GM23338 (cell line): ENCODE results near the gene ZFX. TPM values are rescaled to one million over a fixed set of nuclear protein-coding genes. Genes with fewer than 3 reads are reported as not detected.
"Not testable (repeated sequence)": the region's sequence is repeated elsewhere in the genome, so short reads cannot be mapped to it uniquely, and the experiment has no call there.

Experiments
- ATAC-seq: fragments of 200-7000 bp; cut with Tn5 transposase; 3 replicates; pipeline ENCODE4 v1.9.1; 2020
- DNase-seq: peaks from one replicate; pipeline ENCODE4 v3.0.0-alpha.2; 2015; ENCODE audit warnings: low spot score
- H2AFZ ChIP-seq: fragments of 200-600 bp; sonication (generic); 2 replicates; pipeline ENCODE4 v1.8.0; 2016; ENCODE audit warnings: antibody characterized with exemption, mild to moderate bottlenecking, moderate library complexity
- H3F3A ChIP-seq: fragments of 200-600 bp; sonication (generic); replicated peaks from 2 replicates; pipeline ENCODE4 v1.8.0; 2017; ENCODE audit warnings: antibody characterized with exemption, mixed run types, low read depth
- H3K27ac ChIP-seq: fragments of 200-600 bp; sonication (generic); 2 replicates; pipeline ENCODE4 v1.6.1; 2016; ENCODE audit warnings: low read depth
- H3K27me3 ChIP-seq: fragments of 200-600 bp; sonication (generic); 2 replicates; pipeline ENCODE4 v1.8.0; 2016; ENCODE audit warnings: mild to moderate bottlenecking, mixed run types, moderate library complexity; ENCODE audit not compliant: insufficient read depth
- H3K36me3 ChIP-seq: fragments of 200-600 bp; sonication (generic); 2 replicates; pipeline ENCODE4 v1.8.0; 2016; ENCODE audit warnings: mild to moderate bottlenecking; ENCODE audit not compliant: insufficient read depth
- H3K4me1 ChIP-seq: fragments of 200-600 bp; sonication (generic); 2 replicates; pipeline ENCODE4 v1.8.0; 2016; ENCODE audit warnings: mild to moderate bottlenecking, moderate library complexity; ENCODE audit not compliant: insufficient read depth
- H3K4me2 ChIP-seq: fragments of 200-600 bp; sonication (generic); 2 replicates; pipeline ENCODE4 v1.7.1; 2017; ENCODE audit warnings: mixed run types
- H3K4me3 ChIP-seq: fragments of 200-600 bp; sonication (generic); 2 replicates; pipeline ENCODE4 v1.6.1; 2016; ENCODE audit warnings: mixed run types
- H3K79me2 ChIP-seq: fragments of 200-600 bp; sonication (generic); replicated peaks from 2 replicates; pipeline ENCODE4 v1.8.0; 2017; ENCODE audit warnings: mild to moderate bottlenecking; ENCODE audit not compliant: insufficient read depth
- H3K9me2 ChIP-seq: fragments of 200-600 bp; sonication (generic); 2 replicates; pipeline ENCODE4 v1.8.0; 2017; ENCODE audit not compliant: insufficient read depth
- H4K20me1 ChIP-seq: fragments of 200-600 bp; sonication (generic); replicated peaks from 2 replicates; pipeline ENCODE4 v1.8.0; 2017; ENCODE audit warnings: mild to moderate bottlenecking; ENCODE audit not compliant: insufficient read depth
- H3K27ac Mint-ChIP-seq: 2 replicates; pipeline ENCODE4 v1.8.0; 2020; ENCODE audit warnings: inconsistent platforms, mild to moderate bottlenecking, moderate library complexity, mixed read lengths
- H3K27me3 Mint-ChIP-seq: 3 replicates; pipeline ENCODE4 v1.8.0; 2022; ENCODE audit warnings: low read depth, mild to moderate bottlenecking, moderate library complexity, mixed read lengths, inconsistent platforms; ENCODE audit not compliant: insufficient read depth, poor library complexity
- H3K36me3 Mint-ChIP-seq: 3 replicates; pipeline ENCODE4 v1.8.0; 2021; ENCODE audit warnings: low read depth, mild to moderate bottlenecking, inconsistent platforms, moderate library complexity, mixed read lengths
- H3K4me1 Mint-ChIP-seq: 3 replicates; pipeline ENCODE4 v1.8.0; 2020; ENCODE audit warnings: mild to moderate bottlenecking, inconsistent platforms, mixed read lengths
- H3K4me3 Mint-ChIP-seq: 3 replicates; pipeline ENCODE4 v1.8.0; 2021; ENCODE audit warnings: moderate library complexity, mild to moderate bottlenecking, inconsistent platforms, mixed read lengths
- H3K9me3 Mint-ChIP-seq: 3 replicates; pipeline ENCODE4 v1.8.0; 2020; ENCODE audit warnings: moderate library complexity, mild to moderate bottlenecking, inconsistent platforms, mixed read lengths
- EZH2 ChIP-seq: fragments of 200-600 bp; sonication (generic); IDR thresholded peaks from one replicate; pipeline ENCODE4 v1.8.0; 2017; ENCODE audit warnings: antibody characterized with exemption, mild to moderate bottlenecking, low read depth; ENCODE audit not compliant: unreplicated experiment
- EZH2phosphoT487 ChIP-seq: fragments of 200-600 bp; sonication (generic); IDR thresholded peaks from one replicate; pipeline ENCODE4 v1.8.1; 2018; ENCODE audit warnings: antibody characterized with exemption; ENCODE audit not compliant: unreplicated experiment
- JUNB ChIP-seq: IDR thresholded peaks from one replicate; pipeline ENCODE4 v1.6.1; 2016; ENCODE audit warnings: antibody characterized with exemption; ENCODE audit not compliant: unreplicated experiment
- POLR2AphosphoS5 ChIP-seq: IDR thresholded peaks from 2 replicates; pipeline ENCODE4 v1.6.1; 2016; ENCODE audit warnings: antibody characterized with exemption, low read depth
- STAT1 ChIP-seq: IDR thresholded peaks from one replicate; pipeline ENCODE4 v1.6.1; 2016; ENCODE audit warnings: antibody characterized with exemption; ENCODE audit not compliant: unreplicated experiment
- ZNF331 ChIP-seq: fragments of 250-450 bp; sonication (Bioruptor Pico); IDR thresholded peaks from 2 replicates; pipeline ENCODE4 v1.5.0; 2020; ENCODE audit warnings: low read depth, mild to moderate bottlenecking, moderate library complexity
- polyA plus RNA-seq: library from polyadenylated mRNA; unstranded; fragments of >200 nt; fragmentation: Nextera tagmentation; extraction: Ambion mirVana; gene quantifications from 2 replicates; pipeline ENCODE4 v1.2.1, GENCODE V29; 2016
- total RNA-seq: library from RNA; depleted of rRNA; stranded (reverse); fragments of >200 nt; shearing (Covaris generic); gene quantifications from 2 replicates; pipeline ENCODE4 v1.2.3, GENCODE V29; 2014
- TF ChIP-seq, protein P1 (sequence below): fragments of 250-450 bp; sonication (Bioruptor Pico); IDR thresholded peaks from 2 replicates; pipeline ENCODE4 v1.5.0; 2020; ENCODE audit warnings: mild to moderate bottlenecking, moderate library complexity
- TF ChIP-seq, protein P2 (sequence below): IDR thresholded peaks from one replicate; pipeline ENCODE4 v1.6.1; 2018; ENCODE audit warnings: antibody characterized with exemption; ENCODE audit not compliant: unreplicated experiment
- TF ChIP-seq, protein P3 (sequence below), 2 experiments: fragments of 200-600 bp in 1 of 2; sonication (generic) in 1 of 2; conservative IDR thresholded peaks; 2 replicates each; pipeline versions ENCODE4 v1.5.1 to v1.6.1; 2016 to 2017; ENCODE audit warnings: antibody characterized with exemption in 2 of 2, low read depth in 2 of 2, mild to moderate bottlenecking in 2 of 2, moderate library complexity in 1 of 2
- TF ChIP-seq, protein P4 (sequence below): IDR thresholded peaks from 2 replicates; pipeline ENCODE4 v1.6.1; 2016; ENCODE audit warnings: antibody characterized with exemption

Gene ZFX
- total and polyA plus RNA-seq, 2 experiments from 2014 or later: 11.0 to 15.4 TPM

DNA sequence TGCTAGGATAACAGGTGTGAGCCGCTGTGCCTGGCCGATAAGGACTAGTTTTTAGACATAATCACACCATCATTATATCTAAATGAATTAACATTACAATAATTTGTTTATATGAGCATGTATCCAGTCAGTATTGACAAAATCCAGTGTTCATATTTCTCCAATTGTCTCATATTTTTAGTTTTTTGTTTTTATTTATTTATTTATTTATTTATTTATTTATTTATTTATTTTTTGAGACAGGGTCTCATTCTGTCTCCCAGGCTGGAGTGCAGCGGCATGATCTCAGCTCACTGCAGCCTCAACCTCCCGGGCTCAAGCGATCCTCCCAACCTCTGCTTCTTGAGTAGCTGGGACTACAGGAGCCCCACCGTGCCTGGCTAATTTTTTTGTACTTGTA, 5.5 kb upstream of the ZFX start:
- H3K27me3 Mint-ChIP-seq, H2AFZ ChIP-seq, H3K27me3 ChIP-seq, H3K9me2 ChIP-seq, H3K36me3 ChIP-seq, H3K79me2 ChIP-seq, H3K27ac ChIP-seq, H4K20me1 ChIP-seq, H3K4me3 Mint-ChIP-seq, H3K36me3 Mint-ChIP-seq, H3K4me2 ChIP-seq, DNase-seq, H3K9me3 Mint-ChIP-seq, H3F3A ChIP-seq, H3K27ac Mint-ChIP-seq, H3K4me3 ChIP-seq, ATAC-seq: not testable (repeated sequence)
- H3K4me1 ChIP-seq: peaks cover 27% of the 10 kb centered on the region
- peaks cover 29% of the 10 kb centered on the region for H3K4me1 Mint-ChIP-seq

DNA sequence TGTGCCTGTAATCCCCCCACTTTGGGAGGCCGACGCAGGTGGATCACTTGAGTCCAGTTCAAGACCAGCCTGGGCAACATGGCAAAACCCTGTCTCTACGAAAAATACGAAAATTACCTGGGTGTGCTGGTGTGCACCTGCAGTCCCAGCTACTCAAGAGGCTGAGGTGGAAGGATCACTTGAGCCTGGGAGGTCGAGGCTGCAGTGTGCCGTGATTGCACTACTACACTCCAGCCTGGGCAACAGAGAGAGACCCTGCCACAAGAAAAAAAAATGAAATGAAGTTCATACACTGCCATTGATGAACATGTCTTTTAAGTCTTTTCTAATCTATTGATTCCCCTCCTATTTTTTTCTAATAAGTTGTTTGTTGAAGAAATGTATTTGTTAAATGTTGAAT, 5.0 kb upstream of the ZFX start:
- H3K79me2 ChIP-seq: no peaks in the 10 kb centered on the region
- no peaks in the 10 kb centered on the region for H3K27me3 Mint-ChIP-seq
- H3K36me3 ChIP-seq: no peaks in the 10 kb centered on the region
- no peak overlapping the region for H3K4me3 ChIP-seq
- H3K4me2 ChIP-seq: no peak overlapping the region
- no peak for ATAC-seq
- H2AFZ ChIP-seq: no peak overlapping the region
- H3F3A ChIP-seq: no peaks in the 10 kb centered on the region
- H3K27ac ChIP-seq: no peak overlapping the region
- no peaks in the 10 kb centered on the region for H3K9me2 ChIP-seq
- peaks cover 29% of the 10 kb centered on the region for H3K4me1 Mint-ChIP-seq
- H3K27ac Mint-ChIP-seq: no peak overlapping the region
- H3K27me3 ChIP-seq: no peaks in the 10 kb centered on the region
- no peaks in the 10 kb centered on the region for H4K20me1 ChIP-seq
- DNase-seq: no peak
- no peak overlapping the region for H3K4me3 Mint-ChIP-seq
- H3K9me3 Mint-ChIP-seq: no peaks in the 10 kb centered on the region
- H3K36me3 Mint-ChIP-seq: no peaks in the 10 kb centered on the region
- peaks cover 27% of the 10 kb centered on the region for H3K4me1 ChIP-seq
- TF ChIP-seq EZH2phosphoT487 (no peak), JUNB (no peak), ZNF331 (CRISPR knock-in tag) (no peak), EZH2 (no peak), STAT1 (no peak), POLR2AphosphoS5 (no peak)
- TF ChIP-seq, protein P1, sequence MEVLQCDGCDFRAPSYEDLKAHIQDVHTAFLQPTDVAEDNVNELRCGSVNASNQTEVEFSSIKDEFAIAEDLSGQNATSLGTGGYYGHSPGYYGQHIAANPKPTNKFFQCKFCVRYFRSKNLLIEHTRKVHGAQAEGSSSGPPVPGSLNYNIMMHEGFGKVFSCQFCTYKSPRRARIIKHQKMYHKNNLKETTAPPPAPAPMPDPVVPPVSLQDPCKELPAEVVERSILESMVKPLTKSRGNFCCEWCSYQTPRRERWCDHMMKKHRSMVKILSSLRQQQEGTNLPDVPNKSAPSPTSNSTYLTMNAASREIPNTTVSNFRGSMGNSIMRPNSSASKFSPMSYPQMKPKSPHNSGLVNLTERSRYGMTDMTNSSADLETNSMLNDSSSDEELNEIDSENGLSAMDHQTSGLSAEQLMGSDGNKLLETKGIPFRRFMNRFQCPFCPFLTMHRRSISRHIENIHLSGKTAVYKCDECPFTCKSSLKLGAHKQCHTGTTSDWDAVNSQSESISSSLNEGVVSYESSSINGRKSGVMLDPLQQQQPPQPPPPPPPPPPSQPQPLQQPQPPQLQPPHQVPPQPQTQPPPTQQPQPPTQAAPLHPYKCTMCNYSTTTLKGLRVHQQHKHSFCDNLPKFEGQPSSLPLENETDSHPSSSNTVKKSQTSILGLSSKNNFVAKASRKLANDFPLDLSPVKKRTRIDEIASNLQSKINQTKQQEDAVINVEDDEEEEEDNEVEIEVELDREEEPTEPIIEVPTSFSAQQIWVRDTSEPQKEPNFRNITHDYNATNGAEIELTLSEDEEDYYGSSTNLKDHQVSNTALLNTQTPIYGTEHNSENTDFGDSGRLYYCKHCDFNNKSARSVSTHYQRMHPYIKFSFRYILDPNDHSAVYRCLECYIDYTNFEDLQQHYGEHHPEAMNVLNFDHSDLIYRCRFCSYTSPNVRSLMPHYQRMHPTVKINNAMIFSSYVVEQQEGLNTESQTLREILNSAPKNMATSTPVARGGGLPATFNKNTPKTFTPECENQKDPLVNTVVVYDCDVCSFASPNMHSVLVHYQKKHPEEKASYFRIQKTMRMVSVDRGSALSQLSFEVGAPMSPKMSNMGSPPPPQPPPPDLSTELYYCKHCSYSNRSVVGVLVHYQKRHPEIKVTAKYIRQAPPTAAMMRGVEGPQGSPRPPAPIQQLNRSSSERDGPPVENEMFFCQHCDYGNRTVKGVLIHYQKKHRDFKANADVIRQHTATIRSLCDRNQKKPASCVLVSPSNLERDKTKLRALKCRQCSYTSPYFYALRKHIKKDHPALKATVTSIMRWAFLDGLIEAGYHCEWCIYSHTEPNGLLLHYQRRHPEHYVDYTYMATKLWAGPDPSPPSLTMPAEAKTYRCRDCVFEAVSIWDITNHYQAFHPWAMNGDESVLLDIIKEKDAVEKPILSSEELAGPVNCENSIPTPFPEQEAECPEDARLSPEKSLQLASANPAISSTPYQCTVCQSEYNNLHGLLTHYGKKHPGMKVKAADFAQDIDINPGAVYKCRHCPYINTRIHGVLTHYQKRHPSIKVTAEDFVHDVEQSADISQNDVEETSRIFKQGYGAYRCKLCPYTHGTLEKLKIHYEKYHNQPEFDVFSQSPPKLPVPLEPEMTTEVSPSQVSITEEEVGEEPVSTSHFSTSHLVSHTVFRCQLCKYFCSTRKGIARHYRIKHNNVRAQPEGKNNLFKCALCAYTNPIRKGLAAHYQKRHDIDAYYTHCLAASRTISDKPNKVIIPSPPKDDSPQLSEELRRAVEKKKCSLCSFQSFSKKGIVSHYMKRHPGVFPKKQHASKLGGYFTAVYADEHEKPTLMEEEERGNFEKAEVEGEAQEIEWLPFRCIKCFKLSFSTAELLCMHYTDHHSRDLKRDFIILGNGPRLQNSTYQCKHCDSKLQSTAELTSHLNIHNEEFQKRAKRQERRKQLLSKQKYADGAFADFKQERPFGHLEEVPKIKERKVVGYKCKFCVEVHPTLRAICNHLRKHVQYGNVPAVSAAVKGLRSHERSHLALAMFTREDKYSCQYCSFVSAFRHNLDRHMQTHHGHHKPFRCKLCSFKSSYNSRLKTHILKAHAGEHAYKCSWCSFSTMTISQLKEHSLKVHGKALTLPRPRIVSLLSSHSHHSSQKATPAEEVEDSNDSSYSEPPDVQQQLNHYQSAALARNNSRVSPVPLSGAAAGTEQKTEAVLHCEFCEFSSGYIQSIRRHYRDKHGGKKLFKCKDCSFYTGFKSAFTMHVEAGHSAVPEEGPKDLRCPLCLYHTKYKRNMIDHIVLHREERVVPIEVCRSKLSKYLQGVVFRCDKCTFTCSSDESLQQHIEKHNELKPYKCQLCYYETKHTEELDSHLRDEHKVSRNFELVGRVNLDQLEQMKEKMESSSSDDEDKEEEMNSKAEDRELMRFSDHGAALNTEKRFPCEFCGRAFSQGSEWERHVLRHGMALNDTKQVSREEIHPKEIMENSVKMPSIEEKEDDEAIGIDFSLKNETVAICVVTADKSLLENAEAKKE: no peak
- TF ChIP-seq, protein P2, sequence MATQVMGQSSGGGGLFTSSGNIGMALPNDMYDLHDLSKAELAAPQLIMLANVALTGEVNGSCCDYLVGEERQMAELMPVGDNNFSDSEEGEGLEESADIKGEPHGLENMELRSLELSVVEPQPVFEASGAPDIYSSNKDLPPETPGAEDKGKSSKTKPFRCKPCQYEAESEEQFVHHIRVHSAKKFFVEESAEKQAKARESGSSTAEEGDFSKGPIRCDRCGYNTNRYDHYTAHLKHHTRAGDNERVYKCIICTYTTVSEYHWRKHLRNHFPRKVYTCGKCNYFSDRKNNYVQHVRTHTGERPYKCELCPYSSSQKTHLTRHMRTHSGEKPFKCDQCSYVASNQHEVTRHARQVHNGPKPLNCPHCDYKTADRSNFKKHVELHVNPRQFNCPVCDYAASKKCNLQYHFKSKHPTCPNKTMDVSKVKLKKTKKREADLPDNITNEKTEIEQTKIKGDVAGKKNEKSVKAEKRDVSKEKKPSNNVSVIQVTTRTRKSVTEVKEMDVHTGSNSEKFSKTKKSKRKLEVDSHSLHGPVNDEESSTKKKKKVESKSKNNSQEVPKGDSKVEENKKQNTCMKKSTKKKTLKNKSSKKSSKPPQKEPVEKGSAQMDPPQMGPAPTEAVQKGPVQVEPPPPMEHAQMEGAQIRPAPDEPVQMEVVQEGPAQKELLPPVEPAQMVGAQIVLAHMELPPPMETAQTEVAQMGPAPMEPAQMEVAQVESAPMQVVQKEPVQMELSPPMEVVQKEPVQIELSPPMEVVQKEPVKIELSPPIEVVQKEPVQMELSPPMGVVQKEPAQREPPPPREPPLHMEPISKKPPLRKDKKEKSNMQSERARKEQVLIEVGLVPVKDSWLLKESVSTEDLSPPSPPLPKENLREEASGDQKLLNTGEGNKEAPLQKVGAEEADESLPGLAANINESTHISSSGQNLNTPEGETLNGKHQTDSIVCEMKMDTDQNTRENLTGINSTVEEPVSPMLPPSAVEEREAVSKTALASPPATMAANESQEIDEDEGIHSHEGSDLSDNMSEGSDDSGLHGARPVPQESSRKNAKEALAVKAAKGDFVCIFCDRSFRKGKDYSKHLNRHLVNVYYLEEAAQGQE: no peak
- TF ChIP-seq, protein P3, sequence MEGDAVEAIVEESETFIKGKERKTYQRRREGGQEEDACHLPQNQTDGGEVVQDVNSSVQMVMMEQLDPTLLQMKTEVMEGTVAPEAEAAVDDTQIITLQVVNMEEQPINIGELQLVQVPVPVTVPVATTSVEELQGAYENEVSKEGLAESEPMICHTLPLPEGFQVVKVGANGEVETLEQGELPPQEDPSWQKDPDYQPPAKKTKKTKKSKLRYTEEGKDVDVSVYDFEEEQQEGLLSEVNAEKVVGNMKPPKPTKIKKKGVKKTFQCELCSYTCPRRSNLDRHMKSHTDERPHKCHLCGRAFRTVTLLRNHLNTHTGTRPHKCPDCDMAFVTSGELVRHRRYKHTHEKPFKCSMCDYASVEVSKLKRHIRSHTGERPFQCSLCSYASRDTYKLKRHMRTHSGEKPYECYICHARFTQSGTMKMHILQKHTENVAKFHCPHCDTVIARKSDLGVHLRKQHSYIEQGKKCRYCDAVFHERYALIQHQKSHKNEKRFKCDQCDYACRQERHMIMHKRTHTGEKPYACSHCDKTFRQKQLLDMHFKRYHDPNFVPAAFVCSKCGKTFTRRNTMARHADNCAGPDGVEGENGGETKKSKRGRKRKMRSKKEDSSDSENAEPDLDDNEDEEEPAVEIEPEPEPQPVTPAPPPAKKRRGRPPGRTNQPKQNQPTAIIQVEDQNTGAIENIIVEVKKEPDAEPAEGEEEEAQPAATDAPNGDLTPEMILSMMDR (conservative IDR thresholded peaks at IDR 0.05; ENCODE audit: low read depth in 2 of 2): no peak
- TF ChIP-seq, protein P4, sequence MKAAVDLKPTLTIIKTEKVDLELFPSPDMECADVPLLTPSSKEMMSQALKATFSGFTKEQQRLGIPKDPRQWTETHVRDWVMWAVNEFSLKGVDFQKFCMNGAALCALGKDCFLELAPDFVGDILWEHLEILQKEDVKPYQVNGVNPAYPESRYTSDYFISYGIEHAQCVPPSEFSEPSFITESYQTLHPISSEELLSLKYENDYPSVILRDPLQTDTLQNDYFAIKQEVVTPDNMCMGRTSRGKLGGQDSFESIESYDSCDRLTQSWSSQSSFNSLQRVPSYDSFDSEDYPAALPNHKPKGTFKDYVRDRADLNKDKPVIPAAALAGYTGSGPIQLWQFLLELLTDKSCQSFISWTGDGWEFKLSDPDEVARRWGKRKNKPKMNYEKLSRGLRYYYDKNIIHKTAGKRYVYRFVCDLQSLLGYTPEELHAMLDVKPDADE: no peak
